Neuronal stem cell (in vitro differentiated cells): ENCODE results near the gene SLC2A13.

Experiments
- DNase-seq: peaks from one replicate; pipeline ENCODE4 v3.0.0-alpha.2; 2013; ENCODE audit warnings: low spot score
- H2AFZ ChIP-seq: one replicate; pipeline ENCODE4 v1.6.1; 2013; ENCODE audit warnings: mild to moderate bottlenecking, low read length, inconsistent platforms
- H2AK5ac ChIP-seq: 2 replicates; pipeline ENCODE4 v1.6.1; 2013; ENCODE audit warnings: low read depth, mild to moderate bottlenecking, inconsistent platforms, low read length, moderate library complexity, mixed read lengths
- H2BK120ac ChIP-seq: 2 replicates; pipeline ENCODE4 v1.6.1; 2013; ENCODE audit warnings: low read depth, mild to moderate bottlenecking, inconsistent platforms, low read length, moderate library complexity, mixed read lengths
- H2BK12ac ChIP-seq: one replicate; pipeline ENCODE4 v1.6.1; 2013; ENCODE audit warnings: low read length, inconsistent platforms
- H2BK15ac ChIP-seq: 2 replicates; pipeline ENCODE4 v1.6.1; 2013; ENCODE audit warnings: mild to moderate bottlenecking, low read length, inconsistent platforms, mixed read lengths
- H2BK5ac ChIP-seq: one replicate; pipeline ENCODE4 v1.6.1; 2013; ENCODE audit warnings: inconsistent platforms, mild to moderate bottlenecking, low read length, moderate library complexity
- H3K14ac ChIP-seq: one replicate; pipeline ENCODE4 v1.6.1; 2013; ENCODE audit warnings: low read length, inconsistent platforms
- H3K18ac ChIP-seq: 2 replicates; pipeline ENCODE4 v1.6.1; 2013; ENCODE audit warnings: low read length, inconsistent platforms
- H3K23ac ChIP-seq: 2 replicates; pipeline ENCODE4 v1.6.1; 2013; ENCODE audit warnings: low read depth, mild to moderate bottlenecking, mixed read lengths, low read length, inconsistent platforms; ENCODE audit not compliant: poor library complexity
- H3K27ac ChIP-seq: replicated peaks from 3 replicates; pipeline ENCODE4 v1.5.1; 2013; ENCODE audit warnings: low read length, inconsistent platforms
- H3K27me3 ChIP-seq, 3 experiments: 2 replicates each; pipeline ENCODE4 v1.6.1; 2013; ENCODE audit warnings: low read length in 3 of 3, mild to moderate bottlenecking in 2 of 3, inconsistent platforms in 1 of 3, low read depth in 1 of 3, mixed read lengths in 1 of 3, moderate library complexity in 1 of 3; ENCODE audit not compliant: control insufficient read depth in 3 of 3, insufficient read depth in 3 of 3
- H3K36me3 ChIP-seq, 2 donors: replicated peaks in 1 of 2; 2 replicates each; pipeline ENCODE4 v1.6.1; 2013; ENCODE audit warnings: low read length in 2 of 2; ENCODE audit not compliant: control insufficient read depth in 2 of 2, insufficient read depth in 2 of 2
- H3K4ac ChIP-seq: 2 replicates; pipeline ENCODE4 v1.6.1; 2013; ENCODE audit warnings: inconsistent platforms, mild to moderate bottlenecking, low read length, moderate library complexity
- H3K4me1 ChIP-seq, 2 donors: 1 replicate in 1 of 2; 2 replicates in 1 of 2; pipeline ENCODE4 v1.6.1; 2013; ENCODE audit warnings: low read length in 2 of 2, low read depth in 1 of 2; ENCODE audit not compliant: control insufficient read depth in 2 of 2, insufficient read depth in 1 of 2
- H3K4me2 ChIP-seq: one replicate; pipeline ENCODE4 v1.6.1; 2013; ENCODE audit warnings: mild to moderate bottlenecking, low read length, inconsistent platforms; ENCODE audit not compliant: insufficient read depth, poor library complexity, severe bottlenecking
- H3K4me3 ChIP-seq, 2 donors: 2 replicates each; pipeline ENCODE4 v1.5.1; 2013; ENCODE audit warnings: low read length in 2 of 2, mild to moderate bottlenecking in 2 of 2, inconsistent platforms in 1 of 2, moderate library complexity in 1 of 2
- H3K79me1 ChIP-seq: one replicate; pipeline ENCODE4 v1.6.1; 2013; ENCODE audit warnings: low read depth, mild to moderate bottlenecking, inconsistent platforms, low read length, moderate library complexity
- H3K9ac ChIP-seq: one replicate; pipeline ENCODE4 v1.6.1; 2013; ENCODE audit warnings: mild to moderate bottlenecking, low read depth, low read length, inconsistent platforms; ENCODE audit not compliant: poor library complexity
- H3K9me3 ChIP-seq, 2 donors: replicated peaks in 1 of 2; 2 replicates each; pipeline versions ENCODE3 to v1.6.1; 2013; ENCODE audit warnings: low read length in 2 of 2, mild to moderate bottlenecking in 2 of 2, inconsistent platforms in 1 of 2, low read depth in 1 of 2, mixed read lengths in 1 of 2, moderate library complexity in 1 of 2; ENCODE audit not compliant: control insufficient read depth in 2 of 2, insufficient read depth in 1 of 2
- H4K8ac ChIP-seq: one replicate; pipeline ENCODE4 v1.6.1; 2013; ENCODE audit warnings: low read depth, mild to moderate bottlenecking, inconsistent platforms, low read length, moderate library complexity
- H4K91ac ChIP-seq: one replicate; pipeline ENCODE4 v1.6.1; 2013; ENCODE audit warnings: low read length, low read depth, mild to moderate bottlenecking, inconsistent platforms; ENCODE audit not compliant: poor library complexity
- WGBS, 2 donors: extraction: QIAGEN DNeasy Blood & Tissue Kit; methylation state at CpG; one replicate each; pipeline ENCODE4 v1.1.7; 2013; ENCODE audit warnings: missing lambda C conversion rate in 2 of 2, mixed read lengths in 1 of 2; ENCODE audit not compliant: insufficient read length in 2 of 2, insufficient replicate concordance in 1 of 2; ENCODE audit errors: extremely low coverage in 2 of 2; 5-methylcytosine and 5-hydroxymethylcytosine counted together

SLC2A13 gene

DNA sequence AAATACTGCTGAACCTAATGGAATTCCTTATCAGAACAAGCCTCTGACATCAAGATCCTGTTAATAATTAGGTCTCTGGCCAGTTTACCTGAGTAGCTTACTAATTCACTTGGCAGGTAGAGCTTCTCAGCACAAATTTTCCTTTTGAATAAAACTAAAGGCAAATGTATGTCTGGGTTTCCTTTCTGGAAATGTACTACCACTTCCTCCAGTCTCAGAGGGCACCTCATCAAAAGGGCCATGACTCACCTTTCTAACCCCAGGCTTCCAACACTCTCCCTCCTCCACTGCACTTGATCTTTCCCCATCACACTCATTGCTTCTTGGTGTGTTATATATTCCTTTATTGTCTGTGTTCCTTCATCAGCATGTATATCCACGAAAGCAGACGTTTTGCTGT is 90.5 kb downstream of the SLC2A13 start:
- H3K27me3 ChIP-seq: no peaks in the 10 kb centered on the region
- H3K4me1 ChIP-seq: no peaks in the 10 kb centered on the region
- H3K36me3 ChIP-seq: no peaks in the 10 kb centered on the region
- no peak overlapping the region for H3K27ac ChIP-seq
- no peak overlapping the region for H3K4me3 ChIP-seq
- no peak overlapping the region for H2BK5ac ChIP-seq
- no peak overlapping the region for H3K14ac ChIP-seq
- H2BK120ac ChIP-seq: no peak overlapping the region
- H4K8ac ChIP-seq: no peak overlapping the region
- H2AK5ac ChIP-seq: no peak overlapping the region
- no peak overlapping the region for H2BK12ac ChIP-seq
- H3K9me3 ChIP-seq: no peaks in the 10 kb centered on the region
- H2AFZ ChIP-seq: no peak overlapping the region
- WGBS, 2 donors: no CpG with 5 or more reads among the region's 2 CpGs
- no peak overlapping the region for H2BK15ac ChIP-seq
- no peak overlapping the region for H4K91ac ChIP-seq
- no peak overlapping the region for H3K23ac ChIP-seq
- H3K18ac ChIP-seq: no peak overlapping the region
- no peak overlapping the region for H3K4ac ChIP-seq
- no peak overlapping the region for H3K4me2 ChIP-seq
- DNase-seq: no peak
- H3K9ac ChIP-seq: no peak overlapping the region
- no peaks in the 10 kb centered on the region for H3K79me1 ChIP-seq

DNA sequence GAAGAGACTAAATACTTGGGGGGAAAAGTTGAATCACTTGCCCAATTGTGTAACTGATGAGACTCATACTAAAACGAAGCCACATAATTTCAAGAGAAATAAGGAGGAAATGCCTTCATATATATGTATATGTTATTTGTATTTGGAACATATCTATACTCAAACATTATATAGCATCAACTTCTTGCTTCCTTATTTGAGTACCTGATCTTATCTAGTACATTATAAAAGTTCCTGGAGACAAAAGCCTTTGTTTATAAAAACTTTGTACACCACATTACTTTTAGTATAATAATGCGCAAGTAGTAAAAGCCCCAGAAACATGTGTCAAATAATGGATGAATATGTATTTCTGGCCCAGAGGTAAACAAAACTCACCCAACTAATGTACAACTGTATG is 92.0 kb downstream of the SLC2A13 start:
- Histone ChIP-seq H2BK5ac (no peak overlapping the region), H2AK5ac (no peak overlapping the region), H2BK15ac (no peak overlapping the region), H3K4me1 (no peaks in the 10 kb centered on the region), H3K4me2 (no peak overlapping the region), H3K27me3 (no peaks in the 10 kb centered on the region), H3K79me1 (no peaks in the 10 kb centered on the region), H3K36me3 (no peaks in the 10 kb centered on the region), H4K91ac (no peak overlapping the region), H3K18ac (no peak overlapping the region), H3K9ac (no peak overlapping the region), H3K23ac (no peak overlapping the region), H3K27ac (no peak overlapping the region), H3K14ac (no peak overlapping the region), H4K8ac (no peak overlapping the region), H3K4me3 (no peak overlapping the region), H2AFZ (no peak overlapping the region), H2BK120ac (no peak overlapping the region), H3K9me3 (no peaks in the 10 kb centered on the region), H2BK12ac (no peak overlapping the region), H3K4ac (no peak overlapping the region)
- no CpG with 5 or more reads among the region's 2 CpGs for WGBS, 2 donors
- DNase-seq: no peak

DNA sequence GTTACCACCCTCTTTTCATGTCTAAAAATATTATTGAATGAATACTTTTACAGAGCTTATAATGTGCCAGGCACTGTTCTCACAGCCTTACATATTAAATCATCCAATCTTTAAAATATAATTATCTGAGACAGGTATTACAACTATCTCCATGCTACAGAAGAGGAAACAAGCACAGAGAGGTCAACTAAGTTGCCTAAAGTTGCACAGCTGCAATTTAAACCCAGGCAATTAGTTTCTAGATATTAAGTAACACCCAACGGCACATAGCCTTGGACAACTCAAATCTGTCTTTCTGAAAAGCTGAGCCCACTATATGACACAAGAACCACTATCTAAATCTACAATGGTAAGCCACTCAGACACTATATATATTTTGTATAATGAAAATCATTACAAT is 92.6 kb downstream of the SLC2A13 start:
- Histone ChIP-seq H2BK120ac (no peak overlapping the region), H3K27ac (no peak overlapping the region), H3K27me3 (no peaks in the 10 kb centered on the region), H3K9ac (no peak overlapping the region), H3K79me1 (no peaks in the 10 kb centered on the region), H2AFZ (no peak overlapping the region), H3K14ac (no peak overlapping the region), H4K8ac (no peak overlapping the region), H2AK5ac (no peak overlapping the region), H2BK5ac (no peak overlapping the region), H3K4me2 (no peak overlapping the region), H3K18ac (no peak overlapping the region), H3K4me1 (no peaks in the 10 kb centered on the region), H3K23ac (no peak overlapping the region), H3K4me3 (no peak overlapping the region), H4K91ac (no peak overlapping the region), H2BK12ac (no peak overlapping the region), H3K9me3 (no peaks in the 10 kb centered on the region), H2BK15ac (no peak overlapping the region), H3K36me3 (no peaks in the 10 kb centered on the region), H3K4ac (no peak overlapping the region)
- no peak for DNase-seq
- WGBS, 2 donors: no CpG with 5 or more reads among the region's 1 CpG

- Histone ChIP-seq H3K4me1 (no peaks in the 10 kb centered on the region), H3K4me3 (no peak overlapping the region), H3K4me2 (no peak overlapping the region), H3K36me3 (no peaks in the 10 kb centered on the region), H3K27ac (no peak overlapping the region), H2BK15ac (no peak overlapping the region), H3K27me3 (no peaks in the 10 kb centered on the region), H4K91ac (no peak overlapping the region), H2BK5ac (no peak overlapping the region), H3K9ac (no peak overlapping the region), H2AK5ac (no peak overlapping the region), H3K18ac (no peak overlapping the region), H3K4ac (no peak overlapping the region), H3K14ac (no peak overlapping the region), H3K9me3 (no peaks in the 10 kb centered on the region), H3K23ac (no peak overlapping the region), H2BK120ac (no peak overlapping the region), H2BK12ac (no peak overlapping the region), H3K79me1 (no peaks in the 10 kb centered on the region), H2AFZ (no peak overlapping the region), H4K8ac (no peak overlapping the region)
- no CpG with 5 or more reads among the region's 3 CpGs for WGBS, 2 donors
- no peak for DNase-seq
These were observed 93.2 kb downstream of the SLC2A13 start for GRCh38 chr12:40012711-40013110.
